ENCODE measurements around the gene MUC5AC. TPM values are rescaled to one million over a fixed set of nuclear protein-coding genes. Genes with fewer than 3 reads are reported as not detected.

The MUC5AC gene
- total RNA-seq, 1 experiment from 2014 or later = not detected

DNA sequence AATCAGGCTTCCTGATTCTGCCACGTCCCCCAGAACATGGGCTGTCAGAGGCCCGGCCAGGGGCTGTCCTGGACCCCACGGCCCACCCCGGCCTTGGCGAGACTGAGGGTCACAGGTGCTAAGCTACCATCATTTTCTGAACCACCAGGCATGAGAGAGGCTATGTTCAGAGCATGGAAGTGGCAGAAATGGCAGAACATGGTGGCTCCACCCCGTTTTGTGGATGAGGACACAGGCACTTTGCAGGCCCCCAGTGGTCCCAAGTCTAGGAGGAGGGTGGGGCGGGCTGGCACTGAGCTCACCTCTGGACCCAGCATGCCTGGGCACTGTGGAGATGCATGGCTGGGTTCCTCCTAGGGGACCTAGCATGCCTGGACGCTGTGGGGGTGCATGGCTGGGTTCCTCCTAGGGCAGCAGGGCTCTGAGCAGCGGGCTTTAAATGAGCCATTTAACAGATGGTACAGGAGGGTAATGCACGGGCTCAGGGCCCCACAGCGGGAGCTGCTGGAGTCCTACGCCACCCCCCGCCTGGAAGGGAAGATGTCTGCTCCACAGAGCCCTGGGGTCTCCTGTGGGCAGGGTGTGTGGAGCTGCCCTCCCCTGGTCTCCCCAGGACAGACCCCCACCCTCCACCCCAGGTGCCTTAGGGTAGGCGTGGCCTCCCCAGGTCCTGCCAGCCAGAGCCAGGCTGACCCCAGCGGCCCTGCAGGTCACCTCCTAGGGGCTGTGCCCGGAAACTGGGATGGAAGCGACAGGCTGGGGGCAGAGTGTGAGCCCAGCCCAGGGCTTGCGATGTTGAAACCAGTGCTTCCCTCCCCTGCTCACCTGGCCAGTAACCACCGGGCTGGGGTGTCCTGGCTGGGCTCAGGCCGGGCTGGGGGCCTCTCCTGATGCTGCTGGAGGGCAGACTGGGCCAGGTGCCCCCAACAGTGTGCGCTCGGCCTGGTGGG, 6.1 kb upstream of the MUC5AC start:
- Histone ChIP-seq H3K36me3 (ENCODE audit: insufficient read depth, low read length, poor library complexity, severe bottlenecking) (no peaks in the 10 kb centered on the region), H3K4me1 (ENCODE audit: insufficient read depth, low read length, poor library complexity, severe bottlenecking) (no peaks in the 10 kb centered on the region), H3K27me3 (replicated peaks; ENCODE audit: insufficient read depth, low read depth, low read length, poor library complexity) (no peaks in the 10 kb centered on the region), H3K9me3 (ENCODE audit: low read depth, low read length, poor library complexity, severe bottlenecking) (no peaks in the 10 kb centered on the region), H3K27ac (ENCODE audit: low read depth, low read length, poor library complexity, severe bottlenecking) (no peak overlapping the region), H3K4me3 (ENCODE audit: low read depth, low read length, poor library complexity, severe bottlenecking) (no peak overlapping the region)
- ChIA-PET POLR2A (ENCODE audit: low non-redundant PET) (no interaction called here), CTCF (no interaction called here)
- DNase-seq (ENCODE audit: low spot score) = no peak
- TF ChIP-seq EZH2 (IDR thresholded peaks at IDR 0.05; ENCODE audit: borderline replicate concordance, low read depth, low read length, poor library complexity, severe bottlenecking) = no peak
- TF ChIP-seq, protein P1, sequence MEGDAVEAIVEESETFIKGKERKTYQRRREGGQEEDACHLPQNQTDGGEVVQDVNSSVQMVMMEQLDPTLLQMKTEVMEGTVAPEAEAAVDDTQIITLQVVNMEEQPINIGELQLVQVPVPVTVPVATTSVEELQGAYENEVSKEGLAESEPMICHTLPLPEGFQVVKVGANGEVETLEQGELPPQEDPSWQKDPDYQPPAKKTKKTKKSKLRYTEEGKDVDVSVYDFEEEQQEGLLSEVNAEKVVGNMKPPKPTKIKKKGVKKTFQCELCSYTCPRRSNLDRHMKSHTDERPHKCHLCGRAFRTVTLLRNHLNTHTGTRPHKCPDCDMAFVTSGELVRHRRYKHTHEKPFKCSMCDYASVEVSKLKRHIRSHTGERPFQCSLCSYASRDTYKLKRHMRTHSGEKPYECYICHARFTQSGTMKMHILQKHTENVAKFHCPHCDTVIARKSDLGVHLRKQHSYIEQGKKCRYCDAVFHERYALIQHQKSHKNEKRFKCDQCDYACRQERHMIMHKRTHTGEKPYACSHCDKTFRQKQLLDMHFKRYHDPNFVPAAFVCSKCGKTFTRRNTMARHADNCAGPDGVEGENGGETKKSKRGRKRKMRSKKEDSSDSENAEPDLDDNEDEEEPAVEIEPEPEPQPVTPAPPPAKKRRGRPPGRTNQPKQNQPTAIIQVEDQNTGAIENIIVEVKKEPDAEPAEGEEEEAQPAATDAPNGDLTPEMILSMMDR (conservative IDR thresholded peaks at IDR 0.05; ENCODE audit: low read depth, low read length) = no peak
- no TSS peak for BruUV-seq (replicated peaks)
- intact Hi-C loops (cut with micrococcal nuclease; ENCODE audit: unreplicated experiment) = no loop called here

DNA sequence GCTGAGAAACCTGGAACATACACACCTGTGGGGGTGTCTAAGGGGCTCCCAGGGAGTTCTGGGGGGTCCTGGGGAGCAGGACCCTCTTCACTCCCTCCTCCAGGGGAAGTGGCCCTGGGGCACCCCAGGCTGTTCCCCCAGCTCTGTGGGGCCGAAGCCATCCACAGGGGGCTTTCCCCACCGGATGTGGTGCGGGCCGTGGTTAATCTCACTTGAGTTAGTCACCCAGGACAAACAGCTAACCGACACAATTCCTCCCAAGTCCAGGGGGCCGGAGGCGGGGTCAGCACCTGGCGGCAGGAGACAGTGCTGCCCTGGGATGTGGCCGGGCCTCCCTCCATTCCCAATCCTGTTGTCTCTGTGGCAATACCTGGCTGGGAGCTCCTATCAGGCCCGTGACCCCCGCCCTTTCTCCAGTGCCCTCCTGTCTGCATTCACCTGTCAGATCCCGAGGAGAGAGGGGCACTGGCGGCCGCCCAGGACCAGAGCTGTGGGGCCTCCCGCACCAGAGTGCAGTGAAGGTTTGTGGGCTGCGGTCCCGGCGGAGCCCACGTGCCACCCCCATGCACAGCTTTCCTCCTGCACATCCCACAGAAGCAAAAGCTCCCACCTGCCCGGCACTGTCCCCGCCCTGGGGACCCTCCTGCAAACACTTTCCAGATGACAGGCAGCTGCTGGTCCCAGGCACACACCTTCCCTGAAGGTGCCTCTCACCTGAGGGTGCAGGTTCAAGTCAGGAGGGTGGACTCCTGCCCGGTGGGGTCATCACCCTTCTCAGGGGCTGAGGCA, 5.2 kb upstream of the MUC5AC start:
- H3K27ac ChIP-seq (ENCODE audit: low read depth, low read length, poor library complexity, severe bottlenecking) = no peak overlapping the region
- H3K4me3 ChIP-seq (ENCODE audit: low read depth, low read length, poor library complexity, severe bottlenecking) = no peak overlapping the region
- ChIA-PET POLR2A (ENCODE audit: low non-redundant PET) (no interaction called here), CTCF (no interaction called here)
- TF ChIP-seq, protein P1 (conservative IDR thresholded peaks at IDR 0.05; ENCODE audit: low read depth, low read length) = no peak
- TF ChIP-seq EZH2 (IDR thresholded peaks at IDR 0.05; ENCODE audit: borderline replicate concordance, low read depth, low read length, poor library complexity, severe bottlenecking) = no peak
- no TSS peak for BruUV-seq (replicated peaks)
- no peaks in the 10 kb centered on the region for H3K4me1 ChIP-seq (ENCODE audit: insufficient read depth, low read length, poor library complexity, severe bottlenecking)
- no peaks in the 10 kb centered on the region for H3K27me3 ChIP-seq (replicated peaks; ENCODE audit: insufficient read depth, low read depth, low read length, poor library complexity)
- intact Hi-C loops (cut with micrococcal nuclease; ENCODE audit: unreplicated experiment) = no loop called here
- H3K36me3 ChIP-seq (ENCODE audit: insufficient read depth, low read length, poor library complexity, severe bottlenecking) = no peaks in the 10 kb centered on the region
- no peak for DNase-seq (ENCODE audit: low spot score)
- no peaks in the 10 kb centered on the region for H3K9me3 ChIP-seq (ENCODE audit: low read depth, low read length, poor library complexity, severe bottlenecking)

DNA sequence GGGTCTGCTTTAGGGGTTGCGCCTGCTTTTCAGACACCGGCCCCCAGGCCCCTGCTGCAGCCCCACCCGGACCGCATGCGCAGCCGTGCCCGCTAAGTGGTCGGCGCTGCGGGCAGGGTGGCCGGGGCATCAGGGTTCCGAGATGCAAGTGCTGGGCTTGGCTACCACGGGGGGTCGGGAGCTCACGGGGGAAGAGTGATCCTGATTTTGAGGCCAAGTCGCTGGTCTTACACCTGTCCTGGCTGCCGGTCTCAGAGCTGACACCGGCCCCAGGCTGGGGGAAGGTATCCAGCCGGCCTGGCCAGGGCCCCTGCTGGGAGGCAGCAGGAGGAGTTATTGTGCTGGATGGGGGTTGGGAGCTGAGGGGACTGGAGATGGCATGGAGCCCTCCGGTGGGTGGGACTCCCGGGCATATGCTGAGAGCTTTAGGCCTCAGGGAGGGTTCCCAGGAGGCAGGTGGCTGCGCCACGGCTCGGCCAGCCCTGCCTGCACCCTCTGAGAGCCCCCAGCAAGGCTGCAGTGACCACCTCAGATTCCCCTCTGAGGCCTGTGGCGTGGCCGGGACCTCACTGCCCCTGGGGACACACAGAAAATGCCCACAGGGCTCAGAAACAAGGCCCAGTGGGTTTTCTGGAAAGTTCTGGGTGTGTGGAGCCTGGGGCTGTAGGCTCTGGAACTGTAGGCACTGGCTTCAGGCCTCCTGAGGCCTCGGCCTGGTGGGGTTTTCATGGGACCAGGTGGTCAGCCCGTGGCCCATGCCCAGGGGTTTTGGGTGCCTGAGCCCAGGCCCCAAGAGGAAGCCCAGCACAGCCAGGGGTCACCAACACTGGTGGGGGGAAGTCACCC, 4.4 kb upstream of the MUC5AC start:
- DNase-seq (ENCODE audit: low spot score) = no peak
- no TSS peak for BruUV-seq (replicated peaks)
- intact Hi-C loops (cut with micrococcal nuclease; ENCODE audit: unreplicated experiment) = no loop called here

More for the DNA sequence above, 4.4 kb upstream of the MUC5AC start:
- TF ChIP-seq, protein P1 (conservative IDR thresholded peaks at IDR 0.05; ENCODE audit: low read depth, low read length) = no peak
- no peak for TF ChIP-seq EZH2 (IDR thresholded peaks at IDR 0.05; ENCODE audit: borderline replicate concordance, low read depth, low read length, poor library complexity, severe bottlenecking)
- H3K36me3 ChIP-seq (ENCODE audit: insufficient read depth, low read length, poor library complexity, severe bottlenecking) = no peaks in the 10 kb centered on the region
- no peak overlapping the region for H3K4me3 ChIP-seq (ENCODE audit: low read depth, low read length, poor library complexity, severe bottlenecking)
- no peaks in the 10 kb centered on the region for H3K4me1 ChIP-seq (ENCODE audit: insufficient read depth, low read length, poor library complexity, severe bottlenecking)
- no peaks in the 10 kb centered on the region for H3K9me3 ChIP-seq (ENCODE audit: low read depth, low read length, poor library complexity, severe bottlenecking)
- H3K27me3 ChIP-seq (replicated peaks; ENCODE audit: insufficient read depth, low read depth, low read length, poor library complexity) = no peaks in the 10 kb centered on the region
- CTCF ChIA-PET = no interaction called here
- POLR2A ChIA-PET (ENCODE audit: low non-redundant PET) = no interaction called here
- no peak overlapping the region for H3K27ac ChIP-seq (ENCODE audit: low read depth, low read length, poor library complexity, severe bottlenecking)
